B cell (primary cell): ENCODE results near the gene ROR2.

Experiments
- EZH2 ChIP-seq: IDR thresholded peaks from 2 replicates; pipeline ENCODE4 v1.6.1; 2012; ENCODE audit warnings: borderline replicate concordance, low read depth, mild to moderate bottlenecking, moderate library complexity, low read length; ENCODE audit not compliant: insufficient read depth, poor library complexity, severe bottlenecking
- TF ChIP-seq, protein P1 (sequence below): fragments of 200-600 bp; IDR thresholded peaks from one replicate; pipeline ENCODE4 v1.8.0; 2022; ENCODE audit warnings: antibody characterized with exemption, mild to moderate bottlenecking

DNA sequence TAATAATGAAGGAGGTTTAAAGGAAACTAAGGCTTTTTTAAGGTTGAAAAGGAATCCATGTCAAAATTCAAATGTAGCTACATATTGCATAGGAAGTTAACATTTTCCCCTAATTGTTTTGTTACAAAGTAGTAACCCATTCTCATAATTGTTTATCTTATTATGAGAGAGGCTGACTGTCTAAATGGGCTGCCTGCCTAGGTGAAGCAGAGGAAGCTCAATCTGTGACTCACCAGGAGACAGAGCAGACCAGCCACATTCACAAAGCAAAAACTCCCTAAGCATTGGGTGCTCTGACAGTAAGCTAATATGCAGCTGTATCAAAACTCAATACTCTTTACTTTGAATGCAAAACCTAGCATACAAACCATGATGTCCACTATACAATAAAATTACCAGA lies 208.5 kb downstream of the ROR2 start:
- no peak for TF ChIP-seq EZH2
- TF ChIP-seq, protein P1, sequence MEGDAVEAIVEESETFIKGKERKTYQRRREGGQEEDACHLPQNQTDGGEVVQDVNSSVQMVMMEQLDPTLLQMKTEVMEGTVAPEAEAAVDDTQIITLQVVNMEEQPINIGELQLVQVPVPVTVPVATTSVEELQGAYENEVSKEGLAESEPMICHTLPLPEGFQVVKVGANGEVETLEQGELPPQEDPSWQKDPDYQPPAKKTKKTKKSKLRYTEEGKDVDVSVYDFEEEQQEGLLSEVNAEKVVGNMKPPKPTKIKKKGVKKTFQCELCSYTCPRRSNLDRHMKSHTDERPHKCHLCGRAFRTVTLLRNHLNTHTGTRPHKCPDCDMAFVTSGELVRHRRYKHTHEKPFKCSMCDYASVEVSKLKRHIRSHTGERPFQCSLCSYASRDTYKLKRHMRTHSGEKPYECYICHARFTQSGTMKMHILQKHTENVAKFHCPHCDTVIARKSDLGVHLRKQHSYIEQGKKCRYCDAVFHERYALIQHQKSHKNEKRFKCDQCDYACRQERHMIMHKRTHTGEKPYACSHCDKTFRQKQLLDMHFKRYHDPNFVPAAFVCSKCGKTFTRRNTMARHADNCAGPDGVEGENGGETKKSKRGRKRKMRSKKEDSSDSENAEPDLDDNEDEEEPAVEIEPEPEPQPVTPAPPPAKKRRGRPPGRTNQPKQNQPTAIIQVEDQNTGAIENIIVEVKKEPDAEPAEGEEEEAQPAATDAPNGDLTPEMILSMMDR: no peak
